ENCODE data around the gene CASP7. TPM values are rescaled to one million over a fixed set of nuclear protein-coding genes. Genes with fewer than 3 reads are reported as not detected.

The CASP7 gene
- total RNA-seq, 1 experiment from 2014 or later = 4.7 TPM

- TF ChIP-seq CTCF (conservative IDR thresholded peaks at IDR 0.05) = no peak
Observed at GRCh38 chr10:113765910-113766309, 86.2 kb downstream of the CASP7 start.

More at GRCh38 chr10:113765910-113766309, 86.2 kb downstream of the CASP7 start:
- Histone ChIP-seq H3K79me1 (ENCODE audit: insufficient read depth, low read depth, low read length, poor library complexity, severe bottlenecking) (no peaks in the 10 kb centered on the region), H2BK12ac (ENCODE audit: insufficient read length, low read depth, low read length) (no peak overlapping the region), H4K5ac (ENCODE audit: insufficient read length, low read depth, low read length) (no peak overlapping the region), H3K56ac (ENCODE audit: insufficient read length, low read depth, low read length) (no peak overlapping the region), H3K27me3 (ENCODE audit: insufficient read depth, low read length) (no peaks in the 10 kb centered on the region), H2AFZ (ENCODE audit: low read length) (no peak overlapping the region), H3T11ph (ENCODE audit: low read length) (no peak overlapping the region), H3K23me2 (ENCODE audit: insufficient read length, low read depth, low read length, poor library complexity, severe bottlenecking) (no peaks in the 10 kb centered on the region), H2BK5ac (ENCODE audit: insufficient read length, low read length) (no peak overlapping the region), H2BK120ac (ENCODE audit: low read depth, low read length, poor library complexity, severe bottlenecking) (no peak overlapping the region), H3K23ac (ENCODE audit: insufficient read length, low read depth, low read length) (no peak overlapping the region), H2BK20ac (ENCODE audit: low read depth, low read length, poor library complexity, severe bottlenecking) (no peak overlapping the region), H3K9ac (ENCODE audit: extremely low read depth, insufficient read length, low read length) (no peak overlapping the region), H4K91ac (ENCODE audit: insufficient read length, low read depth, low read length) (no peak overlapping the region), H3K4ac (ENCODE audit: low read depth, low read length) (no peak overlapping the region), H3K14ac (ENCODE audit: insufficient read depth, low read length) (no peak overlapping the region), H3K27ac (ENCODE audit: insufficient read length, low read depth, low read length) (no peak overlapping the region), H2BK15ac (ENCODE audit: low read depth, low read length) (no peak overlapping the region), H3K9me3 (ENCODE audit: control insufficient read depth, low read depth, low read length) (no peaks in the 10 kb centered on the region), H3K18ac (ENCODE audit: insufficient read length, low read depth, low read length) (no peak overlapping the region), H2AK5ac (ENCODE audit: insufficient read length, low read length) (no peak overlapping the region), H3K4me2 (ENCODE audit: insufficient read depth, insufficient read length, low read length) (no peak overlapping the region), H4K8ac (replicated peaks; ENCODE audit: insufficient read length, low read depth, low read length) (no peak overlapping the region), H4K20me1 (ENCODE audit: control insufficient read depth, insufficient read depth, insufficient read length) (no peaks in the 10 kb centered on the region), H3K79me2 (ENCODE audit: insufficient read depth, low read length) (no peaks in the 10 kb centered on the region), H3K4me1 (ENCODE audit: insufficient read depth, low read length) (no peaks in the 10 kb centered on the region)
- Mint-ChIP-seq H3K36me3 (ENCODE audit: insufficient read depth in 1 of 3, low read depth in 3 of 3) (peaks cover 2 to 8% (median 5%) of the 10 kb centered on the region in 3 experiments; a peak in 6 of 7 replicates), H3K4me3 (no peak overlapping the region), H3K27me3 (ENCODE audit: low read depth) (peaks cover 2% of the 10 kb centered on the region), H3K4me1 (no peaks in the 10 kb centered on the region), H3K9me3 (peaks cover 12 to 13% of the 10 kb centered on the region in 2 experiments), H3K27ac (no peak overlapping the region)
- DNase-seq = no peak
- WGBS (ENCODE audit: extremely low coverage, insufficient read length, low lambda C conversion rate) = no CpG with 5 or more reads among the region's 3 CpGs

Data from H9 (cell line).